OCI-LY1 (cell line): ENCODE measurements around the gene MCM6.

Experiments used
- EZH2 ChIP-seq: fragments of 200-600 bp; sonication (generic), shearing (Covaris generic); IDR thresholded peaks from 2 replicates; pipeline ENCODE4 v1.8.0; 2017; ENCODE audit warnings: borderline replicate concordance, mixed run types, mild to moderate bottlenecking, antibody characterized with exemption, low read length, moderate library complexity, mixed read lengths
- TF ChIP-seq, protein P1 (sequence below): fragments of 200-600 bp; sonication (generic), shearing (Covaris generic); IDR thresholded peaks from 2 replicates; pipeline ENCODE4 v1.5.1; 2017; ENCODE audit warnings: mild to moderate bottlenecking, antibody characterized with exemption, low read length, moderate library complexity, mixed read lengths

DNA sequence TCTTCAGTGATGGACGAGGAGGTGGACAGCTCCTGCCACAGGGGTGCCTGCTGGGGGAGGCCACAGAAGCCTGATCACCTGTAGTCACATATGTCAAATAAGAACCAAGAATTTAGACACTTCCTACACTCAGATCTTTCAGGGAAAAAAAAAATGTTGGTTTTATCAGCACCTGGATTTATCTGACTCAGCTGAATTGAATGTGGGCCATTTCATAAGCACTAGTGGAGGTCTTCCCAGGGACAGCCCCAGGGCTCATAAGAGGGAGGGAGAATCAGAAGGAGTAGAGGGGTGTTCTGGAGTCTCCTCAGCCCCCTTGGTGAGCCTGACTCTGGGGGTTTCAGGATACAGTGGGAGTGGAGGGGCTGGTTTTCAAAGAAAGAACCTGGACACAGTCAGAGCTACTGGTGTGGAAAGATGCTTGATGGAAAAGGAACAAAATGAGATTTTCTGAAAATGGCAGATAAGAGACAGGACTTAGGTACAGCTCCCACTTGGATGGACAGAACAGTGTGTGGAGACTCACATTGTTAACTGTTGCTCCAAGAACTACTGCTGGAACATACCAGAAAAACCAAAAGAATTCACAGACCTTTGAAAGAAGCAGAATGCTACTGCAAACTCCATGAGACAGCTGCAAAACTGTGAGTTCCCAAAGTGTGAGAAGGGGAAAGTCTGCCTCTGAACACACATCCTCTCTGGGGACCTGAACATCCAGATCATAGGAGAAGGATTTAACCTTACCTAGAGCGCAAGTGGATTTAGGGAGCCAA, 84.6 kb downstream of the MCM6 start:
- TF ChIP-seq, protein P1, sequence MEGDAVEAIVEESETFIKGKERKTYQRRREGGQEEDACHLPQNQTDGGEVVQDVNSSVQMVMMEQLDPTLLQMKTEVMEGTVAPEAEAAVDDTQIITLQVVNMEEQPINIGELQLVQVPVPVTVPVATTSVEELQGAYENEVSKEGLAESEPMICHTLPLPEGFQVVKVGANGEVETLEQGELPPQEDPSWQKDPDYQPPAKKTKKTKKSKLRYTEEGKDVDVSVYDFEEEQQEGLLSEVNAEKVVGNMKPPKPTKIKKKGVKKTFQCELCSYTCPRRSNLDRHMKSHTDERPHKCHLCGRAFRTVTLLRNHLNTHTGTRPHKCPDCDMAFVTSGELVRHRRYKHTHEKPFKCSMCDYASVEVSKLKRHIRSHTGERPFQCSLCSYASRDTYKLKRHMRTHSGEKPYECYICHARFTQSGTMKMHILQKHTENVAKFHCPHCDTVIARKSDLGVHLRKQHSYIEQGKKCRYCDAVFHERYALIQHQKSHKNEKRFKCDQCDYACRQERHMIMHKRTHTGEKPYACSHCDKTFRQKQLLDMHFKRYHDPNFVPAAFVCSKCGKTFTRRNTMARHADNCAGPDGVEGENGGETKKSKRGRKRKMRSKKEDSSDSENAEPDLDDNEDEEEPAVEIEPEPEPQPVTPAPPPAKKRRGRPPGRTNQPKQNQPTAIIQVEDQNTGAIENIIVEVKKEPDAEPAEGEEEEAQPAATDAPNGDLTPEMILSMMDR: no peak
- no peak for TF ChIP-seq EZH2
